Parathyroid adenoma (tissue), 2 donors: Measurements from ENCODE around the gene PDE4D.

ENCODE experiments used
- H2AFZ ChIP-seq: fragments of 300-600 bp; sonication (generic); one replicate; pipeline ENCODE4 v1.7.0; 2017; ENCODE audit warnings: antibody characterized with exemption, mild to moderate bottlenecking
- H3K27ac ChIP-seq: fragments of 300-600 bp; sonication (generic); one replicate; pipeline ENCODE4 v1.7.0; 2017
- H3K27me3 ChIP-seq: fragments of 300-600 bp; sonication (generic); one replicate; pipeline ENCODE4 v1.7.0; 2017; ENCODE audit warnings: low read length; ENCODE audit not compliant: control insufficient read depth, insufficient read depth
- H3K36me3 ChIP-seq: fragments of 300-600 bp; sonication (generic); one replicate; pipeline ENCODE4 v1.7.0; 2017; ENCODE audit warnings: low read length; ENCODE audit not compliant: control insufficient read depth, insufficient read depth
- H3K4me1 ChIP-seq: fragments of 300-600 bp; sonication (generic); one replicate; pipeline ENCODE4 v1.7.0; 2017; ENCODE audit warnings: control low read depth
- H3K4me2 ChIP-seq: fragments of 300-600 bp; sonication (generic); one replicate; pipeline ENCODE4 v1.7.0; 2017; ENCODE audit warnings: low read length
- H3K4me3 ChIP-seq: fragments of 300-600 bp; sonication (generic); one replicate; pipeline ENCODE4 v1.7.0; 2017; ENCODE audit warnings: low read depth, low read length
- H3K79me2 ChIP-seq: fragments of 300-600 bp; sonication (generic); one replicate; pipeline ENCODE4 v1.7.0; 2017; ENCODE audit warnings: control low read depth
- H3K9ac ChIP-seq: fragments of 300-600 bp; sonication (generic); one replicate; pipeline ENCODE4 v1.7.0; 2017; ENCODE audit warnings: mild to moderate bottlenecking
- H3K9me3 ChIP-seq: fragments of 300-600 bp; sonication (generic); one replicate; pipeline ENCODE4 v1.7.0; 2017; ENCODE audit warnings: low read length; ENCODE audit not compliant: control insufficient read depth
- CTCF ChIP-seq: fragments of 300-600 bp; sonication (generic); IDR thresholded peaks from one replicate; pipeline ENCODE4 v1.7.0; 2017; ENCODE audit warnings: antibody characterized with exemption, mild to moderate bottlenecking
- donor health status: primary hyperparathyroidism.

PDE4D gene

DNA sequence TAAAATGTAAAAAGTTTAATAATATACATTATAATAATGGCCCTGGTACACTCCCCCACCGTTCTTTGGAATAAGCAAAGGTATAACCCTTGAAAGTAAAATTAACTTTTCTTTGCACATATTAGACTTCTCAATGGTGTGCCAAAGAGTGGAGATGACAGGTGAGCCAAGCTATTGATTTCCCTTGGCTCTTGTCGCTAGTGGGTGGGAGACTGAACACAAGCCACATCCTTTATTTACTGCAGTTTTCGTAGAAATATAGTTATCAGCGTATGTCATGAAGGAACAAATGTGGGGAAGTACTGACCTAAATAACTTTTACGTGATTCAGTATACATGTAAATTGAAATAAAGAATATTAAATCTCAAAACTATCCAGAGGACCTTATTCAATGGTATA, 761.4 kb downstream of the PDE4D start:
- Histone ChIP-seq H3K9ac (no peak overlapping the region), H3K36me3 (no peaks in the 10 kb centered on the region), H3K27ac (no peak overlapping the region), H3K79me2 (no peaks in the 10 kb centered on the region), H3K27me3 (no peaks in the 10 kb centered on the region), H3K4me3 (no peak overlapping the region), H3K4me2 (no peak overlapping the region), H3K4me1 (peaks cover 5% of the 10 kb centered on the region), H3K9me3 (no peaks in the 10 kb centered on the region), H2AFZ (no peak overlapping the region)
- no peak for TF ChIP-seq CTCF

GRCh38 chr5:59130431-59130830, 763.1 kb downstream of the PDE4D start:
- Histone ChIP-seq H3K79me2 (no peaks in the 10 kb centered on the region), H3K27ac (no peak overlapping the region), H3K27me3 (no peaks in the 10 kb centered on the region), H3K36me3 (no peaks in the 10 kb centered on the region), H2AFZ (no peak overlapping the region), H3K9ac (no peak overlapping the region), H3K9me3 (no peaks in the 10 kb centered on the region), H3K4me2 (no peak overlapping the region), H3K4me3 (no peak overlapping the region), H3K4me1 (peaks cover 12% of the 10 kb centered on the region)
- TF ChIP-seq CTCF = no peak

GRCh38 chr5:59128646-59129290, 764.8 kb downstream of the PDE4D start:
- H2AFZ ChIP-seq = no peak overlapping the region
- H3K4me3 ChIP-seq = no peak overlapping the region
- peaks cover 12% of the 10 kb centered on the region for H3K4me1 ChIP-seq
- H3K79me2 ChIP-seq = no peaks in the 10 kb centered on the region
- H3K27ac ChIP-seq = no peak overlapping the region
- no peaks in the 10 kb centered on the region for H3K36me3 ChIP-seq
- no peaks in the 10 kb centered on the region for H3K9me3 ChIP-seq
- H3K9ac ChIP-seq = no peak overlapping the region
- no peak overlapping the region for H3K4me2 ChIP-seq
- TF ChIP-seq CTCF = no peak
- no peaks in the 10 kb centered on the region for H3K27me3 ChIP-seq

GRCh38 chr5:59126708-59127573, 766.6 kb downstream of the PDE4D start:
- Histone ChIP-seq H3K27ac (peak overlapping the region; percentile 79), H3K27me3 (no peaks in the 10 kb centered on the region), H3K9me3 (no peaks in the 10 kb centered on the region), H3K9ac (no peak overlapping the region), H3K79me2 (no peaks in the 10 kb centered on the region), H3K4me2 (peak overlapping the region; percentile 84), H3K4me1 (peaks cover 12% of the 10 kb centered on the region), H3K36me3 (no peaks in the 10 kb centered on the region), H3K4me3 (peak overlapping the region; percentile 19), H2AFZ (peak overlapping the region; percentile 66)
- no peak for TF ChIP-seq CTCF
